Measurements from ENCODE around the gene PCBP4. TPM values are rescaled to one million over a fixed set of nuclear protein-coding genes. Genes with fewer than 3 reads are reported as not detected.
A peak's percentile ranks its signal among the peaks of the same experiment; 100 is the strongest.

Gene PCBP4
- total and polyA plus RNA-seq, 7 experiments from 2014 or later: 8.0 to 21.1 (median 13.8) TPM

DNA sequence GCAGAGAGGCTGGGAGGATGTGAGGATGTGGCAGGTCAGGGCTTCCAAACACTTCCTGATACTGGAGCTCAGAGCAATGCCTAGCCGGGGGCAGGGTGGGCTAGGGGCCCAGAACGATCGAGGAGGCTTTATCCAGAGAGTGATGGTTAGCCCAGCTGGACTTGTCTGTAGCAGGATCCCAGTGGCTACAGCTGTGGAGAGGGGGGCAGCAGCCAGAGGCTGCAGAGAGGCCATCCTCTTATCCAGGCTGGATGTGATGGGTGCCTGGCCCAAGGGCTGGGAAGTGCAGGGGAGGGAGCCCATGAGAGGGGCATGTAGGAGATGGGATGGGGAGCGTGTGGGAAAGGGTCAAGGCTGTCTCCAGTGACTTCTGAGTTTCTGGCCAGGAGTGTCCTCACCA, 20.5 kb downstream of the PCBP4 start:
- intact Hi-C loops (cut with micrococcal nuclease): no loop called here
- H3K27me3 Mint-ChIP-seq: peaks cover 0 to 3% (median 0%) of the 10 kb centered on the region in 5 donors
- H3K36me3 ChIP-seq (ENCODE audit: control insufficient read depth in 2 of 3, insufficient read depth in 3 of 3, low read length in 3 of 3): no peaks in the 10 kb centered on the region
- no peaks in the 10 kb centered on the region for H3K9me3 ChIP-seq (ENCODE audit: control insufficient read depth in 2 of 3, low read length in 3 of 3)
- ATAC-seq (no peak), DNase-seq (no peak)
- CTCF ChIA-PET: no interaction called here
- H3K4me1 Mint-ChIP-seq: peaks cover 3 to 14% (median 6%) of the 10 kb centered on the region in 7 donors
- H3K27me3 ChIP-seq (ENCODE audit: control insufficient read depth in 2 of 2, insufficient read depth in 2 of 2, low read length in 2 of 2): no peaks in the 10 kb centered on the region
- H3K27ac ChIP-seq (ENCODE audit: low read depth, low read length): no peak overlapping the region
- H3K4me1 ChIP-seq (ENCODE audit: control insufficient read depth in 2 of 2, insufficient read depth in 2 of 2, low read length in 2 of 2): peaks cover 10 to 12% of the 10 kb centered on the region in 2 donors
- POLR2A ChIA-PET: interaction anchor here (1.1 kb wide), 1 partner anchor 20 kb away, joined by 3 read pairs; the partner anchor contains the start of gene PCBP4
- no peak overlapping the region for H3K4me3 ChIP-seq (ENCODE audit: low read length)
- peaks cover 0 to 6% (median 0%) of the 10 kb centered on the region in 5 donors for H3K36me3 Mint-ChIP-seq
- no peaks in the 10 kb centered on the region for H3K9me3 Mint-ChIP-seq
- H3K4me3 Mint-ChIP-seq: no peak overlapping the region
- H3K27ac Mint-ChIP-seq: no peak overlapping the region

- Mint-ChIP-seq H3K9me3 (no peaks in the 10 kb centered on the region), H3K27me3 (peaks cover 0 to under 1% (median 0%) of the 10 kb centered on the region in 5 donors), H3K27ac (no peak overlapping the region), H3K4me3 (peak overlapping the region in 1 of 10 donors; percentile 38), H3K36me3 (peaks cover 0 to 6% (median 0%) of the 10 kb centered on the region in 5 donors), H3K4me1 (peaks cover 6 to 19% (median 9%) of the 10 kb centered on the region in 7 donors)
- Histone ChIP-seq H3K9me3 (ENCODE audit: control insufficient read depth in 2 of 3, low read length in 3 of 3) (no peaks in the 10 kb centered on the region), H3K4me3 (ENCODE audit: low read length) (no peak overlapping the region), H3K4me1 (ENCODE audit: control insufficient read depth in 2 of 2, insufficient read depth in 2 of 2, low read length in 2 of 2) (peaks cover 13 to 15% of the 10 kb centered on the region in 2 donors), H3K27me3 (ENCODE audit: control insufficient read depth in 2 of 2, insufficient read depth in 2 of 2, low read length in 2 of 2) (no peaks in the 10 kb centered on the region), H3K36me3 (ENCODE audit: control insufficient read depth in 2 of 3, insufficient read depth in 3 of 3, low read length in 3 of 3) (no peaks in the 10 kb centered on the region), H3K27ac (ENCODE audit: low read depth, low read length) (no peak overlapping the region)
- DNase-seq: peak in 1 of 9 donors; percentile 5
- ChIA-PET CTCF (interaction anchor here (0.7 kb wide), 1 partner anchor 199 kb away, joined by 3 read pairs; no protein-coding TSS in a partner anchor), POLR2A (interaction anchor here (1.1 kb wide), 1 partner anchor 21 kb away, joined by 3 read pairs; the partner anchor contains the start of gene PCBP4)
- ATAC-seq: no peak
- intact Hi-C loops (cut with micrococcal nuclease): no loop called here
Observed at GRCh38 chr3:51945926-51946705, 21.1 kb downstream of the PCBP4 start.

GRCh38 chr3:51945031-51945840, 22.0 kb downstream of the PCBP4 start:
- H3K36me3 Mint-ChIP-seq: peaks cover 0 to 6% (median 3%) of the 10 kb centered on the region in 5 donors
- ChIA-PET POLR2A (interaction anchor here (1.4 to 1.5 kb wide), 2 partner anchors 29 to 112 kb away, joined by 3 to 9 read pairs; partner anchors contain the start of gene ABHD14B), CTCF (interaction anchor here (0.7 kb wide), 1 partner anchor 199 kb away, joined by 3 read pairs; no protein-coding TSS in a partner anchor)
- Histone ChIP-seq H3K27me3 (ENCODE audit: control insufficient read depth in 2 of 2, insufficient read depth in 2 of 2, low read length in 2 of 2) (no peaks in the 10 kb centered on the region), H3K4me3 (ENCODE audit: low read length) (no peak overlapping the region), H3K27ac (ENCODE audit: low read depth, low read length) (no peak overlapping the region), H3K9me3 (ENCODE audit: control insufficient read depth in 2 of 3, low read length in 3 of 3) (no peaks in the 10 kb centered on the region), H3K36me3 (ENCODE audit: control insufficient read depth in 2 of 3, insufficient read depth in 3 of 3, low read length in 3 of 3) (no peaks in the 10 kb centered on the region), H3K4me1 (ENCODE audit: control insufficient read depth in 2 of 2, insufficient read depth in 2 of 2, low read length in 2 of 2) (peaks cover 19 to 23% of the 10 kb centered on the region in 2 donors)
- DNase-seq (no peak), ATAC-seq (no peak)
- no peaks in the 10 kb centered on the region for H3K27me3 Mint-ChIP-seq
- peaks cover 14 to 28% (median 18%) of the 10 kb centered on the region in 7 donors for H3K4me1 Mint-ChIP-seq
- intact Hi-C loops (cut with micrococcal nuclease): no loop called here
- no peak overlapping the region for H3K4me3 Mint-ChIP-seq
- no peaks in the 10 kb centered on the region for H3K9me3 Mint-ChIP-seq
- peak overlapping the region in 1 of 9 donors; percentile 55 for H3K27ac Mint-ChIP-seq

- ATAC-seq: no peak
Observed at GRCh38 chr3:51944451-51945021, 22.7 kb downstream of the PCBP4 start.

GRCh38 chr3:51943451-51944391, 23.5 kb downstream of the PCBP4 start:
- no peaks in the 10 kb centered on the region for H3K27me3 ChIP-seq (ENCODE audit: control insufficient read depth in 2 of 2, insufficient read depth in 2 of 2, low read length in 2 of 2)
- no peaks in the 10 kb centered on the region for H3K27me3 Mint-ChIP-seq
- POLR2A ChIA-PET: interaction anchor here (1.0 to 3.1 kb wide), 8 partner anchors 10 to 114 kb away, joined by 3 to 34 read pairs (median 7); partner anchors contain the start of genes ABHD14A, ABHD14B and RPL29

More at GRCh38 chr3:51944451-51945021, 22.7 kb downstream of the PCBP4 start:
- Mint-ChIP-seq H3K4me3 (peak overlapping the region in 1 of 10 donors; percentile 58), H3K27me3 (no peaks in the 10 kb centered on the region), H3K4me1 (peaks cover 17 to 34% (median 25%) of the 10 kb centered on the region in 7 donors), H3K27ac (peak overlapping the region in 2 of 9 donors; percentile 42 to 45), H3K9me3 (no peaks in the 10 kb centered on the region), H3K36me3 (peaks cover 0 to 6% (median 3%) of the 10 kb centered on the region in 5 donors)
- intact Hi-C loops (cut with micrococcal nuclease): loop anchor here (5.0 kb wide), 2 partner anchors 178 to 272 kb away; partner anchors contain the start of gene TEX264 (in 1 of the 2)
- Histone ChIP-seq H3K36me3 (ENCODE audit: control insufficient read depth in 2 of 3, insufficient read depth in 3 of 3, low read length in 3 of 3) (no peaks in the 10 kb centered on the region), H3K9me3 (ENCODE audit: control insufficient read depth in 2 of 3, low read length in 3 of 3) (no peaks in the 10 kb centered on the region), H3K27me3 (ENCODE audit: control insufficient read depth in 2 of 2, insufficient read depth in 2 of 2, low read length in 2 of 2) (no peaks in the 10 kb centered on the region), H3K27ac (ENCODE audit: low read depth, low read length) (no peak overlapping the region), H3K4me3 (ENCODE audit: low read length) (no peak overlapping the region), H3K4me1 (ENCODE audit: control insufficient read depth in 2 of 2, insufficient read depth in 2 of 2, low read length in 2 of 2) (peaks cover 19 to 23% of the 10 kb centered on the region in 2 donors)
- ChIA-PET POLR2A (interaction anchor here (1.4 to 1.5 kb wide), 2 partner anchors 29 to 113 kb away, joined by 3 to 9 read pairs; partner anchors contain the start of gene ABHD14B), CTCF (no interaction called here)
- DNase-seq: peak in 1 of 9 donors; percentile 9

More at GRCh38 chr3:51943451-51944391, 23.5 kb downstream of the PCBP4 start:
- ATAC-seq (no peak), DNase-seq (peak in 1 of 9 donors; percentile 8)
- intact Hi-C loops (cut with micrococcal nuclease): loop anchor here (2.0 to 5.0 kb wide), 5 partner anchors 179 to 1327 kb away; partner anchors contain the start of genes TEX264 (in 2 of the 2), MAPKAPK3 (in 1 of the 2), NISCH (in 1 of the 2) and TNNC1 (in 1 of the 2)
- H3K9me3 ChIP-seq (ENCODE audit: control insufficient read depth in 2 of 3, low read length in 3 of 3): no peaks in the 10 kb centered on the region
- H3K9me3 Mint-ChIP-seq: no peaks in the 10 kb centered on the region
- peaks cover 0 to 9% (median 3%) of the 10 kb centered on the region in 5 donors for H3K36me3 Mint-ChIP-seq
- H3K4me1 Mint-ChIP-seq: peaks cover 22 to 39% (median 31%) of the 10 kb centered on the region in 7 donors
- peak overlapping the region in 4 of 9 donors; percentile 33 to 92 (median 90) for H3K27ac Mint-ChIP-seq
- peak overlapping the region in 4 of 10 donors; percentile 35 to 87 (median 57) for H3K4me3 Mint-ChIP-seq
- no peak overlapping the region for H3K27ac ChIP-seq (ENCODE audit: low read depth, low read length)
- no peak overlapping the region for H3K4me3 ChIP-seq (ENCODE audit: low read length)
- CTCF ChIA-PET: interaction anchor here (1.5 to 3.6 kb wide), 4 partner anchors 30 to 201 kb away, joined by 4 to 28 read pairs (median 12); partner anchors contain the start of genes ABHD14A and ABHD14B
- H3K36me3 ChIP-seq (ENCODE audit: control insufficient read depth in 2 of 3, insufficient read depth in 3 of 3, low read length in 3 of 3): peaks cover 0 to 2% (median 0%) of the 10 kb centered on the region in 3 experiments
- peaks cover 19 to 23% of the 10 kb centered on the region in 2 donors for H3K4me1 ChIP-seq (ENCODE audit: control insufficient read depth in 2 of 2, insufficient read depth in 2 of 2, low read length in 2 of 2)

Measured in naive thymus-derived CD4-positive, alpha-beta T cell (primary cell).